CD4-positive, alpha-beta T cell treated with Interleukin-4 for 4 hours (primary cell): Measurements from ENCODE around the gene MYBPC1.
"Not testable (repeated sequence)": the region's sequence is repeated elsewhere in the genome, so short reads cannot be mapped to it uniquely, and the experiment has no call there.

Experiments used
- DNase-seq: peaks from one replicate; pipeline ENCODE4 v3.0.0-alpha.2; 2020

MYBPC1 gene, protein sequence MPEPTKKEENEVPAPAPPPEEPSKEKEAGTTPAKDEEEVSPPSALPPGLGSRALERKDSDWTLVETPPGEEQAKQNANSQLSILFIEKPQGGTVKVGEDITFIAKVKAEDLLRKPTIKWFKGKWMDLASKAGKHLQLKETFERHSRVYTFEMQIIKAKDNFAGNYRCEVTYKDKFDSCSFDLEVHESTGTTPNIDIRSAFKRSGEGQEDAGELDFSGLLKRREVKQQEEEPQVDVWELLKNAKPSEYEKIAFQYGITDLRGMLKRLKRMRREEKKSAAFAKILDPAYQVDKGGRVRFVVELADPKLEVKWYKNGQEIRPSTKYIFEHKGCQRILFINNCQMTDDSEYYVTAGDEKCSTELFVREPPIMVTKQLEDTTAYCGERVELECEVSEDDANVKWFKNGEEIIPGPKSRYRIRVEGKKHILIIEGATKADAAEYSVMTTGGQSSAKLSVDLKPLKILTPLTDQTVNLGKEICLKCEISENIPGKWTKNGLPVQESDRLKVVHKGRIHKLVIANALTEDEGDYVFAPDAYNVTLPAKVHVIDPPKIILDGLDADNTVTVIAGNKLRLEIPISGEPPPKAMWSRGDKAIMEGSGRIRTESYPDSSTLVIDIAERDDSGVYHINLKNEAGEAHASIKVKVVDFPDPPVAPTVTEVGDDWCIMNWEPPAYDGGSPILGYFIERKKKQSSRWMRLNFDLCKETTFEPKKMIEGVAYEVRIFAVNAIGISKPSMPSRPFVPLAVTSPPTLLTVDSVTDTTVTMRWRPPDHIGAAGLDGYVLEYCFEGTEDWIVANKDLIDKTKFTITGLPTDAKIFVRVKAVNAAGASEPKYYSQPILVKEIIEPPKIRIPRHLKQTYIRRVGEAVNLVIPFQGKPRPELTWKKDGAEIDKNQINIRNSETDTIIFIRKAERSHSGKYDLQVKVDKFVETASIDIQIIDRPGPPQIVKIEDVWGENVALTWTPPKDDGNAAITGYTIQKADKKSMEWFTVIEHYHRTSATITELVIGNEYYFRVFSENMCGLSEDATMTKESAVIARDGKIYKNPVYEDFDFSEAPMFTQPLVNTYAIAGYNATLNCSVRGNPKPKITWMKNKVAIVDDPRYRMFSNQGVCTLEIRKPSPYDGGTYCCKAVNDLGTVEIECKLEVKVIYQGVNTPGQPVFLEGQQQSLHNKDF

GRCh38 chr12:101594700-101595099, at the start of gene MYBPC1:
Gene MYBPC1, plus strand, starts transcription at chr12:101594971. Its CDS starts 100 bp downstream, at chr12:101595071.
- DNase-seq: no peak

- DNase-seq: no peak
These were observed 43.2 kb upstream of the MYBPC1 start for GRCh38 chr12:101551362-101552114.

DNA sequence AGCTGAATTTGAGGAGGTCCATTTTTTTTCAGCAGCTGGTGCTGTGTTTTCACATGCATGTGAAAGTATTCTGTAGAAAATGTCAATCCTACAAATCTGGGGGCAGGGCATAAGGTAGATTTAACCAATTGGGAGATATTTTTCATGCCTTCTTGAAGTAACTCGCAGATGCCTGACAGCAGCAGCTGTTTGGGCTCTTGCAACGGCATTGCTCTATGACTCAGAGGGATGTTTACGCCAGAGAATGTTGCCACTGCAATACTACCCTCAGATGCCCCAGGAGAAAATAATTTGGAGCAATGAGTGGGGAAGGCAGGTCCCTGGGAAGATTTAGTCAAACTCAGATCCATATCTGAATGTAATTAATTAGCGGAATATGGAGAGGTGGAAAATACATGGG, 42.5 kb upstream of the MYBPC1 start:
- DNase-seq: no peak

GRCh38 chr12:101557094-101557493, 37.7 kb upstream of the MYBPC1 start:
- DNase-seq: no peak

DNA sequence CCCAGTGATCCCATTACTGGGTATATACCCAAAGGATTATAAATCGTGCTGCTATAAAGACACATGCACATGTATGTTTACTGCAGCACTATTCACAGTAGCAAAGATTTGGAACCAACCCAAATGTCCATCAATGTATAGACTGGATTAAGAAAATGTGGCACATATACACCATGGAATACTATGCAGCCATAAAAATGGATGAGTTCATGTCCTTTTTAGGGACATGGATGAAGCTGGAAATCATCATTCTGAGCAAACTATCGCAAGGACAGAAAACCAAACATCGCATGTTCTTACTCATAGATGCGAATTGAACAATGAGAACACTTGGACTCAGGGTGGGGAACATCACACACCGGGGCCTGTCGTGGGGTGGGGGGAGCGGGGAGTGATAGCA, 36.0 kb upstream of the MYBPC1 start:
- DNase-seq: not testable (repeated sequence)

- DNase-seq: no peak
These were observed 31.6 kb upstream of the MYBPC1 start for GRCh38 chr12:101563212-101563611.

- no peak for DNase-seq
These were observed 29.9 kb upstream of the MYBPC1 start for GRCh38 chr12:101564912-101565311.

DNA sequence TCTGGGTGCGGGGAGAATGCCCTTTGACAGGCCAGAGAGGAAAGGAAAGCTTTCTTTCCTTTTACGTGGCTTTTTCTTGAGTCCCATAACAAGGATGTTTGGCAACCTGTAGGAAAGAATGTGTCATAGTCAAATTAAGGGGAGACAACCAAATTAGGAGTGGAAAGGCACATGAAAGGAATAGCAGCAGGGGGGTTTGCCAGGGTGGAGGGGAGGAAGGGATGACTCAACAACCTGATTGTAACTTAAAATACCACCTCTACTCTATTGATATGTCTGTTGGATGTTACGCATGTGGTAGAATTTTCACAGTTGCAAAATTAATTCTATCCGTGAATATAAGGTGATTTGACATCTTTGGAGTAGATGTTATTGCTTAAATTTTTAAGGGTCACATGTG, 28.5 kb upstream of the MYBPC1 start:
- no peak for DNase-seq

- no peak for DNase-seq
These were observed 26.9 kb upstream of the MYBPC1 start for GRCh38 chr12:101567918-101568317.

DNA sequence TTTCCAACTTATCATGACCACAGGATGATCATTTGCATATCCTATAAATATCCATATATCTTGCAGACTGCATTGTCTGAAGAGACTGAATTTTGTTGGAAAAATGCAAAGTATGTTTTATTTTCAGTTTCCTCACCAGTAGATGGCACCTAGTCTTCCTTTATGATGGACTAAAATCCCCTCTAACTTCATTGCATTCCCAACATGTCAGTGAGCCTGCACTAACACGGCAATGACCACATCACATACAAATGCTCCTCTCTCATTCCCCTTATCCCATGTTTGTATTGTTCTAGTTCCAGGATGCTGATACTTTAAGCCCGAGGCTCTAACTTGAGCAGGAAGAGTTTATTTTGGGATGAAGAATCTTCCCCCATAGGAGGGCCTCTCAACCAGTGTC, 24.7 kb upstream of the MYBPC1 start:
- no peak for DNase-seq

DNA sequence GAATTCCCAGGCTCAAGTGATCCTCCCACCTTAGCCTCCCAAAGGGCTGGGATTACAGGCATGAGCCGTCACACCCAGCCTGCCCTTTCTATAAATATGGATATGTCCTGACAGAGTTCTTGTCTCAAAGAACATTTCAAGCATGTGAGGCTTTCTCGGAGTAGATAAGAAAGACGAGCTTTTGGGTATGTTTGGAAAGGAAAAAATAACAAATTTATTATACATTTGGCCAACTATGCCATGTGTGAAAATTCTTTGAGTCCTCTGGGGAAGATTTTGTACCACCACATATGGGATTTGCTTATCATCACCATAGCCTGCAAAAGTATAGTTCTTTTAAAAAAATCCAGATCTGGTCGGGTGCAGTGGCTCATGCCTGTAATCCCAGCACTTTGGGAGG, 23.7 kb upstream of the MYBPC1 start:
- DNase-seq: no peak

DNA sequence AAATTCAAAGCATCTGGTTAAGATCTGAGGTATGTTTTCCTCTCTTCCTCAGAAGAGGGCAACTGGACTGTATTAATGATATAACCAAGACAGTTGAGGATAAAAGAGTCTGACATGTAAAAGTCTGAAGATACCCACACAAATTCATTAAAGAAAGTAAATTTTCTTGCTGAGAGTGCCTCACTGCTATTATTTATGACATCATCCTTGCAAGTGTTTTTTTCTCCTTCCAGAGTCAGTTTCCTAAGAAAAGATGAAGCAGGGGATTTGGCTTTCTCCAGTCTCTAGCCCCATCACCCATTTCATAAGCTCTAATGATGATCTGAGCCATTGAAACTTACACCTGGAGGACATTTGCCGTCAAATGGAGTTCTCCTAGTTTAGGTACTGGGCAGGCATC, 21.0 kb upstream of the MYBPC1 start:
- no peak for DNase-seq

GRCh38 chr12:101578417-101578816, 16.4 kb upstream of the MYBPC1 start:
- DNase-seq: no peak

GRCh38 chr12:101581190-101581589, 13.6 kb upstream of the MYBPC1 start:
- no peak for DNase-seq

DNA sequence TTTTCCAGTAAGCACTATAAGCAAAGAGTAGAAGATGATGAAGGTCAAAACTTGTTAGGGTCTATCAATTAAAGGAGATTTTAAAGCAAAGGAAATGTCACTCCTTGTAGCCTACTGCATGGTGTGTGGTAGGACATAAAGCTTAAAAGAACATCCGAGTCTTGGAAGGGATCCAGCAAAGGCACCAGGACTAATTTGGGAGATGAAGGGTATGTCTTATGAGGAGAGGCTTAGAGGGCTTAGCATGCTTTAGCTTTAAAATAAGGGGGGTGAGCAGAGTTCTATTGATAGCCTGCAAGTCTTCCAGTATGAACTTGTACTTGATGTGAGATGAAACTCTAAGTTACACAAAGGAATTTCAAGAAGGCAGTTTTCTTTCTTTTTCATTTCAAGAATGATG, 11.8 kb upstream of the MYBPC1 start:
- DNase-seq: no peak

- no peak for DNase-seq
These were observed 4.4 kb upstream of the MYBPC1 start for GRCh38 chr12:101590383-101590782.

- no peak for DNase-seq
These were observed 3.0 kb upstream of the MYBPC1 start for GRCh38 chr12:101591781-101592180.

GRCh38 chr12:101592448-101592847, 2.3 kb upstream of the MYBPC1 start:
- no peak for DNase-seq

- DNase-seq: no peak
These were observed 1.9 kb upstream of the MYBPC1 start for GRCh38 chr12:101592921-101593320.

GRCh38 chr12:101596172-101596571, 1.4 kb downstream of the MYBPC1 start:
- no peak for DNase-seq

DNA sequence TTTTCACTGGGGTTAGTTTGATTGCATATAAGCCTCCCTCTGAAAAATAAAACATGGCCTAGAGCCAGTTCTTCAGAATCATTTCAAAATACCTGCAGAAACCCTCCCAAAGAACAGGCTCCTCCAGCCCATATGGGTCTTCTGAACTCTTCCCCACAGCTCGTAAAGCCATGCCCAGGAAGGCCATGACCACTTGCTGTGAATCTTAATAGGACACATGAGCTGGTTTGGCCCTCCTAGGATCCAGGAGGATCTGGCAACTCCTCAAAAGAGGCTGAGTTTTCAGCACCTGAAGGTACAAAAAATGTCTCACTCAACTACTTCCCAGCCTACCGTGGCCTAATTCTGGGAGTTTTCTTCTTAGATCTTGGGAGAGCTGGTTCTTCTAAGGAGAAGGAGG, 2.4 kb downstream of the MYBPC1 start:
- DNase-seq: no peak

GRCh38 chr12:101598483-101598882, 3.7 kb downstream of the MYBPC1 start:
- DNase-seq: no peak

GRCh38 chr12:101599311-101599710, 4.5 kb downstream of the MYBPC1 start:
- DNase-seq: no peak
